T-helper 1 cell treated with Interleukin-12 subunit alpha and Interleukin-12 subunit beta and Interleukin-4 antibody, amounts not matched to agents 30 ng/mL and 1 ng/mL, for 36 hours (primary cell): ENCODE results near the gene OPCML. TPM values are rescaled to one million over a fixed set of nuclear protein-coding genes. Genes with fewer than 3 reads are reported as not detected.

ENCODE experiments used
- intact Hi-C: fragments of 100-400 bp; cut with micrococcal nuclease; formaldehyde crosslinking; loops from one replicate; pipeline ENCODE4 v1.15.1; 2024
- total RNA-seq: library from RNA; stranded (reverse); gene quantifications from 2 replicates; pipeline ENCODE4 v1.2.3, GENCODE V29; 2022

Gene OPCML
- total RNA-seq, 1 donor from 2014 or later = 0.02 TPM

GRCh38 chr11:132459736-132460135 lies 1072.6 kb downstream of the OPCML start:
- intact Hi-C loops = no loop called here

GRCh38 chr11:132457445-132457844 lies 1074.9 kb downstream of the OPCML start:
- intact Hi-C loops = no loop called here

- intact Hi-C loops = no loop called here
Measured at GRCh38 chr11:132456751-132457328, 1075.5 kb downstream of the OPCML start.

GRCh38 chr11:132455044-132455443 lies 1077.3 kb downstream of the OPCML start:
- intact Hi-C loops = no loop called here

- intact Hi-C loops = no loop called here
Measured at GRCh38 chr11:132453406-132453805, 1078.9 kb downstream of the OPCML start.

- intact Hi-C loops = no loop called here
Measured at GRCh38 chr11:132452616-132453015, 1079.7 kb downstream of the OPCML start.

- intact Hi-C loops = no loop called here
Measured at GRCh38 chr11:132451942-132452601, 1080.2 kb downstream of the OPCML start.

GRCh38 chr11:132450631-132451030 lies 1081.7 kb downstream of the OPCML start:
- intact Hi-C loops = no loop called here

GRCh38 chr11:132448334-132448995 lies 1083.8 kb downstream of the OPCML start:
- intact Hi-C loops = loop anchor here (10.0 kb wide), 1 partner anchor 496 kb away; no protein-coding TSS in a partner anchor

GRCh38 chr11:132447761-132448160 lies 1084.5 kb downstream of the OPCML start:
- intact Hi-C loops = loop anchor here (10.0 kb wide), 1 partner anchor 497 kb away; no protein-coding TSS in a partner anchor

GRCh38 chr11:132445859-132446291 lies 1086.4 kb downstream of the OPCML start:
- intact Hi-C loops = loop anchor here (10.0 kb wide), 1 partner anchor 499 kb away; no protein-coding TSS in a partner anchor

- intact Hi-C loops = loop anchor here (10.0 kb wide), 1 partner anchor 500 kb away; no protein-coding TSS in a partner anchor
Measured at GRCh38 chr11:132444911-132445310, 1087.4 kb downstream of the OPCML start.

- intact Hi-C loops = loop anchor here (10.0 kb wide), 1 partner anchor 505 kb away; no protein-coding TSS in a partner anchor
Measured at GRCh38 chr11:132439711-132440255, 1092.5 kb downstream of the OPCML start.

GRCh38 chr11:132438418-132438817 lies 1093.9 kb downstream of the OPCML start:
- intact Hi-C loops = no loop called here

- intact Hi-C loops = no loop called here
Measured at GRCh38 chr11:132430429-132431062, 1101.8 kb downstream of the OPCML start.

- intact Hi-C loops = no loop called here
Measured at GRCh38 chr11:132429685-132430084, 1102.6 kb downstream of the OPCML start.

- intact Hi-C loops = no loop called here
Measured at GRCh38 chr11:132427611-132428010, 1104.7 kb downstream of the OPCML start.

- intact Hi-C loops = no loop called here
Measured at GRCh38 chr11:132424433-132424832, 1107.9 kb downstream of the OPCML start.

GRCh38 chr11:132423266-132423665 lies 1109.0 kb downstream of the OPCML start:
- intact Hi-C loops = no loop called here

GRCh38 chr11:132422722-132423121 lies 1109.6 kb downstream of the OPCML start:
- intact Hi-C loops = no loop called here

GRCh38 chr11:132421555-132421954 lies 1110.7 kb downstream of the OPCML start:
- intact Hi-C loops = no loop called here
